ENCODE data around the gene CRYBB1.

The CRYBB1 gene

GRCh38 chr22:26606611-26607010 is 11.2 kb downstream of the CRYBB1 start:
- DNase-seq (ENCODE audit: low spot score) = no peak

GRCh38 chr22:26604368-26604767 is 13.5 kb downstream of the CRYBB1 start:
- DNase-seq (ENCODE audit: low spot score) = no peak

GRCh38 chr22:26602127-26602526 is 15.7 kb downstream of the CRYBB1 start:
- no peak for DNase-seq (ENCODE audit: low spot score)

- DNase-seq (ENCODE audit: low spot score) = no peak
Measured at GRCh38 chr22:26601726-26602125, 16.1 kb downstream of the CRYBB1 start.

- no peak for DNase-seq (ENCODE audit: low spot score)
Measured at GRCh38 chr22:26599505-26599904, 18.3 kb downstream of the CRYBB1 start.

GRCh38 chr22:26597480-26597879 is 20.3 kb downstream of the CRYBB1 start:
- DNase-seq (ENCODE audit: low spot score) = no peak

- DNase-seq (ENCODE audit: low spot score) = no peak
Measured at GRCh38 chr22:26597026-26597425, 20.8 kb downstream of the CRYBB1 start.

GRCh38 chr22:26593763-26594162 is 24.1 kb downstream of the CRYBB1 start:
- DNase-seq (ENCODE audit: low spot score) = no peak

GRCh38 chr22:26592421-26592891 is 25.4 kb downstream of the CRYBB1 start:
- DNase-seq (ENCODE audit: low spot score) = peak; percentile 65

GRCh38 chr22:26589845-26590736 is 27.7 kb downstream of the CRYBB1 start, which contains the start of gene TPST2:
TSS of gene TPST2 (minus strand) at chr22:26590132. CDS start at chr22:26541630, 48,502 bp downstream.
- DNase-seq (ENCODE audit: low spot score) = peak; percentile 72

GRCh38 chr22:26589367-26589844 is 28.4 kb downstream of the CRYBB1 start:
- DNase-seq (ENCODE audit: low spot score) = no peak

- DNase-seq (ENCODE audit: low spot score) = no peak
Measured at GRCh38 chr22:26588729-26589366, 29.0 kb downstream of the CRYBB1 start.

- DNase-seq (ENCODE audit: low spot score) = no peak
Measured at GRCh38 chr22:26587991-26588613, 29.7 kb downstream of the CRYBB1 start.

- DNase-seq (ENCODE audit: low spot score) = no peak
Measured at GRCh38 chr22:26586556-26587325, 31.1 kb downstream of the CRYBB1 start.

- no peak for DNase-seq (ENCODE audit: low spot score)
Measured at GRCh38 chr22:26585104-26585790, 32.6 kb downstream of the CRYBB1 start.

GRCh38 chr22:26584010-26584409 is 33.8 kb downstream of the CRYBB1 start:
- no peak for DNase-seq (ENCODE audit: low spot score)

GRCh38 chr22:26581633-26582168 is 36.1 kb downstream of the CRYBB1 start:
- DNase-seq (ENCODE audit: low spot score) = no peak

GRCh38 chr22:26581026-26581425 is 36.8 kb downstream of the CRYBB1 start:
- no peak for DNase-seq (ENCODE audit: low spot score)

- no peak for DNase-seq (ENCODE audit: low spot score)
Measured at GRCh38 chr22:26580240-26580962, 37.4 kb downstream of the CRYBB1 start.

GRCh38 chr22:26579331-26579886 is 38.4 kb downstream of the CRYBB1 start:
- DNase-seq (ENCODE audit: low spot score) = peak; percentile 39
